ENCODE data around the gene TBL1X.

The TBL1X gene

GRCh38 chrX:9728261-9728660 is 263.4 kb downstream of the TBL1X start:
- Histone ChIP-seq H2BK5ac (ENCODE audit: low read length) (no peak overlapping the region), H2BK12ac (ENCODE audit: low read length) (no peak overlapping the region), H3K4me3 (ENCODE audit: low read length in 2 of 2) (no peak overlapping the region), H2BK120ac (ENCODE audit: low read depth, low read length) (no peak overlapping the region), H3K27me3 (ENCODE audit: control insufficient read depth in 3 of 3, insufficient read depth in 3 of 3, low read depth in 1 of 3, low read length in 3 of 3) (no peaks in the 10 kb centered on the region), H3K9me3 (replicated peaks in 1 of 2; ENCODE audit: control insufficient read depth in 2 of 2, insufficient read depth in 1 of 2, low read depth in 1 of 2, low read length in 2 of 2) (peaks cover 5 to 9% of the 10 kb centered on the region in 2 donors), H2AK5ac (ENCODE audit: low read depth, low read length) (no peak overlapping the region), H3K14ac (ENCODE audit: low read length) (no peak overlapping the region), H3K18ac (ENCODE audit: low read length) (no peak overlapping the region), H2BK15ac (ENCODE audit: low read length) (no peak overlapping the region), H3K4me2 (ENCODE audit: insufficient read depth, low read length, poor library complexity, severe bottlenecking) (no peak overlapping the region), H4K91ac (ENCODE audit: low read depth, low read length, poor library complexity) (no peak overlapping the region), H3K9ac (ENCODE audit: low read depth, low read length, poor library complexity) (no peak overlapping the region), H2AFZ (ENCODE audit: low read length) (no peak overlapping the region), H3K36me3 (replicated peaks in 1 of 2; ENCODE audit: control insufficient read depth in 2 of 2, insufficient read depth in 2 of 2, low read length in 2 of 2) (peaks cover 0 to 2% of the 10 kb centered on the region in 2 donors), H3K79me1 (ENCODE audit: low read depth, low read length) (no peaks in the 10 kb centered on the region), H3K27ac (replicated peaks; ENCODE audit: low read length) (no peak overlapping the region), H3K23ac (ENCODE audit: low read depth, low read length, poor library complexity) (no peak overlapping the region), H3K4me1 (ENCODE audit: control insufficient read depth in 2 of 2, insufficient read depth in 1 of 2, low read depth in 1 of 2, low read length in 2 of 2) (no peaks in the 10 kb centered on the region), H4K8ac (ENCODE audit: low read depth, low read length) (no peak overlapping the region), H3K4ac (ENCODE audit: low read length) (no peak overlapping the region)
- no peak for DNase-seq (ENCODE audit: low spot score)
- no CpG with 5 or more reads among the region's 3 CpGs for WGBS, 2 donors (ENCODE audit: extremely low coverage in 2 of 2, insufficient read length in 2 of 2, insufficient replicate concordance in 1 of 2)

DNA sequence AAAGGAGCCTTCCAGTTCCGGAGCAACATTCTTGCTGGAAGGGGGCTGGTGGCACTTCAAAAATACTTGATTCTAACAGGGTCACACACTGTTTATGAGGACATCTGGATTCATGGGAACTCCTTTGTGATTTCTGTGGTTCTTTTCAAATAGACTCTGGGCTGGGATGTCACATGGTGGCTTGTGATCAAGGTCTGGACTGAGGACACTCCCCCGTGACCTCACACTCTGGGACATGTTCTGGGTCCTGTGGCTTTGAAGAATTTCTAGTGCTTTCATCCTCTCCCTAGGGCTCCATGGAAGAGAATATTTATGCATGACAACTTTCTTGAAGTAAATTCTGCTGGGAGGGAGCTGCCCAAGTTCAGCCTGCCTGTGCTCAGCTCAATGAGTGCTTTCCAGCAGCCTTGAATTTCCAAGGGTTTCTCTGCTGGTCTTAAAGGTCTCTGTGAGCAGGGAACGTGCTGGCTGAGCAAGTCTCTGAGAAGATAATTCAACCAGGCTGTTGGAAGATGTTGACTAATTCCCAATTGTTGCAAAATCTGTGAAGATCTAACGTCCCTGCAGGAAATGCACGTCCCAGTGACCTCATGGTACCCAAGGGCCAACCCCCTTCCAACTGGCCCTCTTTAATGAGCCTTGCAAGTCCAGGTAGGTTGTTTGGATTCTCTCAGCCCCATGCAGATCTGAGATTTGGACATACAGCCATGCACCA is 264.5 kb downstream of the TBL1X start:
- Histone ChIP-seq H3K4me3 (ENCODE audit: low read length in 2 of 2) (no peak overlapping the region), H4K8ac (ENCODE audit: low read depth, low read length) (no peak overlapping the region), H3K79me1 (ENCODE audit: low read depth, low read length) (no peaks in the 10 kb centered on the region), H3K4ac (ENCODE audit: low read length) (no peak overlapping the region), H3K27me3 (ENCODE audit: control insufficient read depth in 3 of 3, insufficient read depth in 3 of 3, low read depth in 1 of 3, low read length in 3 of 3) (no peaks in the 10 kb centered on the region), H2BK5ac (ENCODE audit: low read length) (no peak overlapping the region), H3K23ac (ENCODE audit: low read depth, low read length, poor library complexity) (no peak overlapping the region), H2AFZ (ENCODE audit: low read length) (no peak overlapping the region), H3K27ac (replicated peaks; ENCODE audit: low read length) (no peak overlapping the region), H3K4me2 (ENCODE audit: insufficient read depth, low read length, poor library complexity, severe bottlenecking) (no peak overlapping the region), H3K18ac (ENCODE audit: low read length) (no peak overlapping the region), H2BK15ac (ENCODE audit: low read length) (no peak overlapping the region), H3K14ac (ENCODE audit: low read length) (no peak overlapping the region), H4K91ac (ENCODE audit: low read depth, low read length, poor library complexity) (no peak overlapping the region), H2BK120ac (ENCODE audit: low read depth, low read length) (no peak overlapping the region), H3K9me3 (replicated peaks in 1 of 2; ENCODE audit: control insufficient read depth in 2 of 2, insufficient read depth in 1 of 2, low read depth in 1 of 2, low read length in 2 of 2) (peaks cover 5 to 9% of the 10 kb centered on the region in 2 donors), H3K9ac (ENCODE audit: low read depth, low read length, poor library complexity) (no peak overlapping the region), H2AK5ac (ENCODE audit: low read depth, low read length) (no peak overlapping the region), H3K36me3 (replicated peaks in 1 of 2; ENCODE audit: control insufficient read depth in 2 of 2, insufficient read depth in 2 of 2, low read length in 2 of 2) (peaks cover 0 to 2% of the 10 kb centered on the region in 2 donors), H3K4me1 (ENCODE audit: control insufficient read depth in 2 of 2, insufficient read depth in 1 of 2, low read depth in 1 of 2, low read length in 2 of 2) (no peaks in the 10 kb centered on the region), H2BK12ac (ENCODE audit: low read length) (no peak overlapping the region)
- DNase-seq (ENCODE audit: low spot score), result no peak
- no CpG with 5 or more reads among the region's 5 CpGs for WGBS, 2 donors (ENCODE audit: extremely low coverage in 2 of 2, insufficient read length in 2 of 2, insufficient replicate concordance in 1 of 2)

DNA sequence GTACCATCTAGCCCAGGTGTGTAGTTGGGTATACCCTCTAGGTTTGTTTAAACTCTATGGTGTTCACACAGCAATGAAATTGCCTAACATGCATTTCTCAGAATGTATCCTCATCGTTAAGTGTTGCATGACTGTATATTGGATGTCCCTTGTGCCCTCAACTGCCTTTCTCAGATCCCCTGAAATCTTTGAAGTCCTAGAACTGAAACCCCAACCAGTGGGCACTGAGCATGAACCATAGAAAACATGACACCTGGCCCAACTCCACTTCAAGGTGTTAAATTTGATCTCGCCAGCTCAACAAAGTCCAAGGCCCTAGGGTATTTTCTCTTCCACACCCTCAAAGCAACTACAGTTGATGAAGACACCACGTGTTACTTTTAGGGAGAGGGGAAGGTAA is 265.2 kb downstream of the TBL1X start:
- Histone ChIP-seq H3K4me3 (ENCODE audit: low read length in 2 of 2) (no peak overlapping the region), H2AK5ac (ENCODE audit: low read depth, low read length) (no peak overlapping the region), H3K4me2 (ENCODE audit: insufficient read depth, low read length, poor library complexity, severe bottlenecking) (no peak overlapping the region), H3K27ac (replicated peaks; ENCODE audit: low read length) (no peak overlapping the region), H2BK120ac (ENCODE audit: low read depth, low read length) (no peak overlapping the region), H2AFZ (ENCODE audit: low read length) (no peak overlapping the region), H2BK5ac (ENCODE audit: low read length) (no peak overlapping the region), H3K79me1 (ENCODE audit: low read depth, low read length) (no peaks in the 10 kb centered on the region), H3K23ac (ENCODE audit: low read depth, low read length, poor library complexity) (no peak overlapping the region), H3K27me3 (ENCODE audit: control insufficient read depth in 3 of 3, insufficient read depth in 3 of 3, low read depth in 1 of 3, low read length in 3 of 3) (no peaks in the 10 kb centered on the region), H3K18ac (ENCODE audit: low read length) (no peak overlapping the region), H3K9ac (ENCODE audit: low read depth, low read length, poor library complexity) (no peak overlapping the region), H3K4ac (ENCODE audit: low read length) (no peak overlapping the region), H4K8ac (ENCODE audit: low read depth, low read length) (no peak overlapping the region), H2BK15ac (ENCODE audit: low read length) (no peak overlapping the region), H3K14ac (ENCODE audit: low read length) (no peak overlapping the region), H3K4me1 (ENCODE audit: control insufficient read depth in 2 of 2, insufficient read depth in 1 of 2, low read depth in 1 of 2, low read length in 2 of 2) (no peaks in the 10 kb centered on the region), H2BK12ac (ENCODE audit: low read length) (no peak overlapping the region), H3K9me3 (replicated peaks in 1 of 2; ENCODE audit: control insufficient read depth in 2 of 2, insufficient read depth in 1 of 2, low read depth in 1 of 2, low read length in 2 of 2) (peaks cover 2 to 9% of the 10 kb centered on the region in 2 donors), H3K36me3 (replicated peaks in 1 of 2; ENCODE audit: control insufficient read depth in 2 of 2, insufficient read depth in 2 of 2, low read length in 2 of 2) (peaks cover 0 to 2% of the 10 kb centered on the region in 2 donors), H4K91ac (ENCODE audit: low read depth, low read length, poor library complexity) (no peak overlapping the region)
- WGBS, 2 donors (ENCODE audit: extremely low coverage in 2 of 2, insufficient read length in 2 of 2, insufficient replicate concordance in 1 of 2), result no CpG with 5 or more reads among the region's 3 CpGs
- no peak for DNase-seq (ENCODE audit: low spot score)

- H3K4me2 ChIP-seq (ENCODE audit: insufficient read depth, low read length, poor library complexity, severe bottlenecking), result no peak overlapping the region
- H4K8ac ChIP-seq (ENCODE audit: low read depth, low read length), result no peak overlapping the region
- H3K9me3 ChIP-seq (replicated peaks in 1 of 2; ENCODE audit: control insufficient read depth in 2 of 2, insufficient read depth in 1 of 2, low read depth in 1 of 2, low read length in 2 of 2), result peaks cover 0 to 9% of the 10 kb centered on the region in 2 donors
- no peak overlapping the region for H3K4ac ChIP-seq (ENCODE audit: low read length)
- no peak overlapping the region for H4K91ac ChIP-seq (ENCODE audit: low read depth, low read length, poor library complexity)
- H3K27me3 ChIP-seq (ENCODE audit: control insufficient read depth in 3 of 3, insufficient read depth in 3 of 3, low read depth in 1 of 3, low read length in 3 of 3), result no peaks in the 10 kb centered on the region
- H3K14ac ChIP-seq (ENCODE audit: low read length), result no peak overlapping the region
- H3K4me1 ChIP-seq (ENCODE audit: control insufficient read depth in 2 of 2, insufficient read depth in 1 of 2, low read depth in 1 of 2, low read length in 2 of 2), result no peaks in the 10 kb centered on the region
- no peak overlapping the region for H3K27ac ChIP-seq (replicated peaks; ENCODE audit: low read length)
- no peak overlapping the region for H2AK5ac ChIP-seq (ENCODE audit: low read depth, low read length)
- H3K4me3 ChIP-seq (ENCODE audit: low read length in 2 of 2), result no peak overlapping the region
- no peak overlapping the region for H3K18ac ChIP-seq (ENCODE audit: low read length)
- H2AFZ ChIP-seq (ENCODE audit: low read length), result no peak overlapping the region
- DNase-seq (ENCODE audit: low spot score), result no peak
- no peak overlapping the region for H2BK120ac ChIP-seq (ENCODE audit: low read depth, low read length)
- H3K9ac ChIP-seq (ENCODE audit: low read depth, low read length, poor library complexity), result no peak overlapping the region
- no peaks in the 10 kb centered on the region for H3K36me3 ChIP-seq (replicated peaks in 1 of 2; ENCODE audit: control insufficient read depth in 2 of 2, insufficient read depth in 2 of 2, low read length in 2 of 2)
- WGBS, 2 donors (ENCODE audit: extremely low coverage in 2 of 2, insufficient read length in 2 of 2, insufficient replicate concordance in 1 of 2), result no CpG with 5 or more reads among the region's 1 CpG
- H3K79me1 ChIP-seq (ENCODE audit: low read depth, low read length), result no peaks in the 10 kb centered on the region
- no peak overlapping the region for H3K23ac ChIP-seq (ENCODE audit: low read depth, low read length, poor library complexity)
- H2BK5ac ChIP-seq (ENCODE audit: low read length), result no peak overlapping the region
- no peak overlapping the region for H2BK12ac ChIP-seq (ENCODE audit: low read length)
- H2BK15ac ChIP-seq (ENCODE audit: low read length), result no peak overlapping the region
Observed at GRCh38 chrX:9730752-9731151, 265.9 kb downstream of the TBL1X start.

Measured in neuronal stem cell (in vitro differentiated cells).